Islet precursor cell (in vitro differentiated cells): ENCODE results near the gene SH2D1A.
"Not testable (repeated sequence)": the region's sequence is repeated elsewhere in the genome, so short reads cannot be mapped to it uniquely, and the experiment has no call there.

Experiments
- DNase-seq: peaks from one replicate; pipeline ENCODE4 v3.0.0-alpha.2; 2018

The SH2D1A gene

GRCh38 chrX:124346117-124346876 lies at the start of gene SH2D1A:
SH2D1A (plus strand) TSS chrX:124346563; CDS start chrX:124346643, 80 bp downstream.
- no peak for DNase-seq

GRCh38 chrX:124299323-124299722 lies 47.0 kb upstream of the SH2D1A start:
- DNase-seq = not testable (repeated sequence)

DNA sequence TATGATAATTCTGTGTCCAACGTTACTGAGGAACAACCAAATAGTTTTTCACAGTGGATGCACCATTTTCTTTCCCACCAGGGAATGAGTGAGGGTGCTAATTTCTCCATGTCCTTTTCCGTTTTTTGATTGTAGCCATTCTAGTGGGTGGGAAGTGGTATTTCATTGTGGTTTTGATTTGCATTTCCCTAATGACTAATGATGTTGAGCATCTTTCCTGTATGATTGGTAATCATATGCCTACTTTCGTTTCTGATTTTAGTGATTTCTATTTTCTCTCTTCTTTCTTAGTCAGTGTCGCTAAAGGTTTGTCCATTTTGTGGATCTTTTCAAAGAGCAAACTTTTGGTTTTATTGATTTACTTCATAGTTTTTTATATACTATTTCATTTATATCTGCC lies 46.0 kb upstream of the SH2D1A start:
- no peak for DNase-seq

GRCh38 chrX:124307253-124307907 lies 39.0 kb upstream of the SH2D1A start:
- DNase-seq = no peak

GRCh38 chrX:124325732-124326131 lies 20.6 kb upstream of the SH2D1A start:
- no peak for DNase-seq

- DNase-seq = no peak
Measured at GRCh38 chrX:124328765-124329164, 17.6 kb upstream of the SH2D1A start.

- no peak for DNase-seq
Measured at GRCh38 chrX:124332481-124333424, 13.6 kb upstream of the SH2D1A start, which contains the start of gene TEX13D. TEX13D (plus strand) TSS chrX:124332660; CDS start chrX:124332918, 258 bp downstream.

DNA sequence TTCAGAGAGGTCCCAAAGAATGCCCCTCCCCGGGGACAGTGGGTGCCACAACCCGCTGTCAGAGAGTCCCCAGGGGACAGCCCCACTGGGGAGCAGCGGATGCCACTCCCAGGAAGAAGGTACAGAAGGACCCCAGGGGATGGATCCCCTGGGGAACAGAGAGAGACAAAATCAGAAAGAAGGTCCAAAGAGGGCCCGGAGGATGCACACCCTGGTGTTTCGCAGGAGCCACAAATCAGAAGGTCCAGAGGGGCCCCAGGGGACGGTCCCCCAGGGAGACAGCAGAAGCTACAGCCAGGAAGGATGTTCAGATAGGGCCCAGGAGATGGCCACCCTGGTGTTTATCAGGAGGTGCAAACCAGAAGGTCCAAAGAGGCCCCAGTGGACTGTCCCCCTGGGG lies 12.5 kb upstream of the SH2D1A start:
- DNase-seq = no peak

DNA sequence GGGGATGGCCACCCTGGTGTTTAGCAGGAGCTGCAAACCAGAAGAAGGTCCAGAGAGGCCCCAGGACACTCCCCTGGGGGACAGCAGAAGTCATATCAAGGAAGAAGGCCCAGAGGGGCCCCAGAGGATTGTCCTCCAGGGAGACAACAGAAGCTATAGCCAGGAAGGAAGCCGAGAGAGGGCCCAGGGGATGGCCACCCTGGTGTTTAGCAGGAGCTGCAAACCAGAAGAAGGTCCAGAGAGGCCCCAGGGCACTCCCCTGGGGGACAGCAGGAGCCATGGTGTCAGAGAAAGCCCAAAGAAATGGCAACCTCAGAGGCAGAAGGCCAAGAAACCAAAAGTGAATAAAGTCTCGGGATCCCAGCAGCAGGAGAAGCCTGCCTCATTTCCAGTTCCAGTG lies 11.8 kb upstream of the SH2D1A start:
- not testable (repeated sequence) for DNase-seq

GRCh38 chrX:124335598-124335997 lies 10.8 kb upstream of the SH2D1A start:
- no peak for DNase-seq

DNA sequence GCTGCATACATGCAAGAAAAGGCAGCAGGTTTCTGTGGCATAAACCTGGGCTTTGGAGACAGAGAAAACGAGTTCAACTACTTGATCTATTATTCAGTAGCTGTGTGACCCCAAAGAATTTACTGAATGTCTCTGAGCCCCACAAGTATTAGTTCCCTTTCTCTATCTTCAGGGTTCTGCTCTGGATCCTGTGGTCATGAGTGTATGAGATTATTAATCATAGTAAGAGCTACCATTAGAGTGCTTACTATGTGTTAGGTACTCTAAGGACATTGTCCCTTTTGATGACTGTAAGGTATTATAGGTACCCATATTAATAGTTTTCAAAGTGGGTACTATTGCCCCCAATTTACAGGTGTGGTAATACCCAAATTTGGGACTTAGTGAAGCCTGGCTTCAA lies 8.4 kb upstream of the SH2D1A start:
- no peak for DNase-seq

- DNase-seq = no peak
Measured at GRCh38 chrX:124338733-124339514, 7.4 kb upstream of the SH2D1A start.

- no peak for DNase-seq
Measured at GRCh38 chrX:124341396-124342132, 4.8 kb upstream of the SH2D1A start.

- DNase-seq = no peak
Measured at GRCh38 chrX:124342174-124342867, 4.0 kb upstream of the SH2D1A start.

DNA sequence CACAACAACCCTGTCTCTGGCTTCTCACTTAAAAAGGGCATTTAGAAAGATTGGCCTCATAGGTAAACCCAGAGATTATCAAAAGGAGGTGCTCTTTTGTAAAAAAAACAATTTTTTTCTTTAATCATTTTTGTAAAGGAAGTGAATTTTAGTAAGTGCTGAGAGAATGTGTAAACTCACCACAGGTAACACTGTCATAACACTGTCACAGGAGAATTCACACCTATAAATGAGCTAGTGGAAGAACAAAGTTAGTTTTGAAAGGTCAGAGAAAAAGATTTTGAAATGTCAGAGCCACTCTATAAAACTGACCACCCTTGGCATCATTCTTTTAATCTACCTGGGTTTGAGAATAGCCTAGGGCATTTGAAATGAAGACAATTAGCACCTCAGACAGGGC lies 3.3 kb upstream of the SH2D1A start:
- DNase-seq = no peak

DNA sequence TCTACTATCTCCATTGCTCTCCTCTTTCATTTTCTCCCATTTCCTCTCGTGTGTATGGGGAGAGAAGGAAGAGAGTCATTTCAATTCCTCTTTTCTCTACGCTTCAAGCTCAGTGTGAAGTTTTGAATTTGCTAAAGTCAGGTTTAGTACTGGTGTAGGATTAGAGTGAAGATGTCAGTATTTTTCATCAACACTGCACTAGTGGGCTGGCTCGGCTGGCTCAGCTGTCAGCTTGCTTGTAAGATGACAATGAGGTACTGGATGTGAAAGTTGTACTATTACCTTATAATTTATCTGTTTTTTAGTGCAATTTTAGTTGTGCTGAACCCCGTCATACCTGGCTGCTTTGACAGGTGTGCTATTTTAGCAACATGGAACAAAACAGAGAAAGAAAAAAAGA lies 2.1 kb upstream of the SH2D1A start:
- DNase-seq = no peak

- no peak for DNase-seq
Measured at GRCh38 chrX:124346877-124347241, 496 bp downstream of the SH2D1A start.

- no peak for DNase-seq
Measured at GRCh38 chrX:124347242-124347641, 879 bp downstream of the SH2D1A start.

DNA sequence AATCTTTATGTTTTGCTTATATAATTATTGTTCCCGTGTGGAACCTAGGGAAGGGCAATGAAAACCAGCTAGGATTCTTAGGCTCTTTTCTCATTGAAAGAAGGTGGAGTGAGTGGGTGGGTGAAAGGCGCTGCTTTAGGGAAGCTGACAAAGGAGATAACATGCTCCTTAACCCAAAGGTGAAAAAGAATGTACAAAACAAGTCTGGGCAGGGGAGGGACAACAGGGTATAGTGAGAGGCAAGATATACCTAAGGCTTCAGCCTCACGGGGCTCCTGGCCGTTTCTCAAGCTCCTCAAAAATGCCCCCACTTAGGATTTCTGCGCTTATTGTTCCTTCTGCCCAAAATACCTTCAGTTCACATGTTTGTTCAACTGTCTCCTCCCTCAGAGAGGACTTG lies 1.8 kb downstream of the SH2D1A start:
- peak; percentile 41 for DNase-seq

GRCh38 chrX:124348885-124349453 lies 2.6 kb downstream of the SH2D1A start:
- DNase-seq = no peak

DNA sequence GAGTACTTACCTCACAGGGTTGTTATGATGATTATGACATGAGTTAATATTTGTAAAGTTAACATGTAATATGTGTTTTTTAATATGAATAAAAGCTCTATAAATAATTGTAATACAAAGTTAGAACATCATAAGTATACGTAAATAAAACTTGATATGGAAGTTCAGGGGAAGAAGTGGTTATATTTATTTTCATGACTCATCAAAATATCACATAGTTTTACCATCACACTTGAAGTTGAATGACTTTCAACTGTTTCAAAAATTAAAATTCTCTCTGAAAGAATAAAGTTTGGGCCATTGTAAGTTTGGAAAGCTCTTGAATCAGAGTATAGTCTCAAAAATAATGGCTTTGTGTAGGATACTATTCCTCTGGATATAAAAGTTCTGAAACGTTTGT lies 8.3 kb downstream of the SH2D1A start:
- DNase-seq = no peak
